Muscle layer of duodenum (tissue), 2 donors: ENCODE measurements around the gene PLS1.
"Not testable (repeated sequence)": the region's sequence is repeated elsewhere in the genome, so short reads cannot be mapped to it uniquely, and the experiment has no call there.

Source experiments
- H3K27ac ChIP-seq: one replicate; pipeline ENCODE4 v1.7.0; 2013; ENCODE audit warnings: mild to moderate bottlenecking, low read length
- H3K27me3 ChIP-seq: one replicate; pipeline ENCODE4 v1.7.0; 2013; ENCODE audit warnings: low read depth, mild to moderate bottlenecking, control low read depth, low read length
- H3K36me3 ChIP-seq, 2 donors: one replicate each; pipeline ENCODE4 v1.7.0; 2013; ENCODE audit warnings: low read length in 2 of 2, control low read depth in 1 of 2, mild to moderate bottlenecking in 1 of 2; ENCODE audit not compliant: insufficient read depth in 2 of 2, control insufficient read depth in 1 of 2
- H3K4me1 ChIP-seq, 2 donors: one replicate each; pipeline ENCODE4 v1.7.0; 2013; ENCODE audit warnings: low read length in 2 of 2, mild to moderate bottlenecking in 2 of 2, control low read depth in 1 of 2, moderate library complexity in 1 of 2; ENCODE audit not compliant: insufficient read depth in 2 of 2, control insufficient read depth in 1 of 2
- H3K4me3 ChIP-seq, 2 donors: one replicate each; pipeline ENCODE4 v1.7.0; 2013; ENCODE audit warnings: low read length in 2 of 2, low read depth in 1 of 2, mild to moderate bottlenecking in 1 of 2
- H3K9me3 ChIP-seq, 2 donors: one replicate each; pipeline ENCODE4 v1.7.0; 2013; ENCODE audit warnings: low read length in 2 of 2, control low read depth in 1 of 2, mild to moderate bottlenecking in 1 of 2; ENCODE audit not compliant: control insufficient read depth in 1 of 2
- donor health status: healthy.

The PLS1 gene

GRCh38 chr3:142595951-142596725, at the start of gene PLS1:
Gene PLS1 (plus strand): TSS chr3:142596393. CDS start chr3:142664238, 67,845 bp downstream.
- Histone ChIP-seq H3K4me1 (peaks cover 0 to 7% of the 10 kb centered on the region in 2 donors), H3K9me3 (no peaks in the 10 kb centered on the region), H3K36me3 (no peaks in the 10 kb centered on the region), H3K27me3 (no peaks in the 10 kb centered on the region), H3K27ac (peak within 1 kb of the TSS; percentile 70), H3K4me3 (peak within 1 kb of the TSS; percentile 75 to 97)

DNA sequence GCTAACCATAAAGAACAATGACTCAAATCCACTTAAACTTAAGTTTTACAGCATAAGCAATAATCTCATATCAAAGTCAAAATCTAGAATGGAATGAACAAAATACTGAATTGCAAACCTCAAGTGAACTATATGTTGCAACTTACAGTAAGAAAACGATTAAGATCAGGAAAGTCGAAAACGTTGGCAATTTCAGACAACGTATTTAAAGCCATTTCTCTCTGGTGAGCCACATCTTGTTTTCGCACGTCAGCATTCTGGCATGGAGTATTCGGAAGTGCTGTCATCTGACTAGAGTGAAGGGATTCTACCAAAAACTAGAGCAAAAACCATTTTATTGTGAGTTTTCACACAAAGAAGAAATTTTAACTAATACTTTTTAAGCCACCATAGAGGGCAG, 46.2 kb upstream of the PLS1 start:
- Histone ChIP-seq H3K4me1 (no peaks in the 10 kb centered on the region), H3K36me3 (peaks cover 38 to 70% of the 10 kb centered on the region in 2 donors), H3K27me3 (no peaks in the 10 kb centered on the region), H3K27ac (no peak overlapping the region), H3K4me3 (no peak overlapping the region), H3K9me3 (no peaks in the 10 kb centered on the region)

GRCh38 chr3:142552579-142552978, 43.6 kb upstream of the PLS1 start:
- H3K4me1 ChIP-seq, H3K27me3 ChIP-seq, H3K9me3 ChIP-seq, H3K4me3 ChIP-seq, H3K27ac ChIP-seq: not testable (repeated sequence)
- peaks cover 41 to 61% of the 10 kb centered on the region in 2 donors for H3K36me3 ChIP-seq

DNA sequence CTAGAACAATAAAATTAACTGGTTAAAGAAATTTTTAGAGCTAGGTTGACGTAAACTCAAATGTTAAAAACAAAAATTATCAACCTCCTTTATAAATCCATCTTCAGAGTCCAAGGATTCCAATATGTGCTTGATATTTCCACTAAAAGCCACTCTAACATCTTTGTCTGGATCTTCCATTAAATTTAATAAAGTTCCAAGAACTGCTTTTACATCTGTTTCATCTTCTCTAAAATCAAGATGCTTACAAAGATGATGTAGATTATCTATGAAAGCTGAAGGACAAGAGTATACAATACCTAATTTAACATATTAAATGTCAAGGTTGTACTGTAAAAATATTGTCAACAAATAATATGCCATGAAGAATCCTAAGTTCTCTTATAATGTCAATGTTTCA, 42.5 kb upstream of the PLS1 start:
- no peak overlapping the region for H3K4me3 ChIP-seq
- H3K27me3 ChIP-seq: no peaks in the 10 kb centered on the region
- peaks cover 38 to 53% of the 10 kb centered on the region in 2 donors for H3K36me3 ChIP-seq
- no peak overlapping the region for H3K27ac ChIP-seq
- no peaks in the 10 kb centered on the region for H3K9me3 ChIP-seq
- no peaks in the 10 kb centered on the region for H3K4me1 ChIP-seq

- Histone ChIP-seq H3K27me3 (no peaks in the 10 kb centered on the region), H3K27ac (no peak overlapping the region), H3K36me3 (peaks cover 24 to 38% of the 10 kb centered on the region in 2 donors), H3K9me3 (no peaks in the 10 kb centered on the region), H3K4me3 (no peak overlapping the region), H3K4me1 (no peaks in the 10 kb centered on the region)
Measured at GRCh38 chr3:142560118-142560517, 36.1 kb upstream of the PLS1 start.

DNA sequence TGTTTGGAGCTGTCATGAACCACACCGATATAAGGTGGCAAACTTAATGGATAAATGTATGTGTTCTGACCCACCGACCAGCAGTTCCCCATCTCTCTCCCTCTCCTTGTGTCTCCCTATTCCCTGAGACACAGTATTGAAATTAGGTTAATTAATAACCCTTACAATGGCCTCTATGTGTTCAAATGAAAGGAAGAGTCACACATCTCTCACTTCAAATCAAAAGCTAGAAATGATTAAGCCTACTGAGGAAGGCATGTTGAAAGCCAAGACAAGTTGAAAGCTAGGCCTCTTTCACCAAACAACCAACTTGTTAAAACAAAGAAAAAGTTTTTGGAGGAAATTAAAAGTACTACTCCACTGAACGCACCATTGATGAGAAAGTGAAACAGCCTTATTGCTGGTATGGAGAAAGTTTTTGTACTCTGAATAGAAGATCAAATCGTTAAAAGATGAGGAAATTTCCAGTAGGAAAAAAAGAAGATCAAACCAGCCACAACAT, 32.6 kb upstream of the PLS1 start:
- Histone ChIP-seq H3K4me1 (no peaks in the 10 kb centered on the region), H3K36me3 (peaks cover 12 to 27% of the 10 kb centered on the region in 2 donors), H3K27me3 (no peaks in the 10 kb centered on the region), H3K27ac (no peak overlapping the region), H3K4me3 (no peak overlapping the region), H3K9me3 (no peaks in the 10 kb centered on the region)

DNA sequence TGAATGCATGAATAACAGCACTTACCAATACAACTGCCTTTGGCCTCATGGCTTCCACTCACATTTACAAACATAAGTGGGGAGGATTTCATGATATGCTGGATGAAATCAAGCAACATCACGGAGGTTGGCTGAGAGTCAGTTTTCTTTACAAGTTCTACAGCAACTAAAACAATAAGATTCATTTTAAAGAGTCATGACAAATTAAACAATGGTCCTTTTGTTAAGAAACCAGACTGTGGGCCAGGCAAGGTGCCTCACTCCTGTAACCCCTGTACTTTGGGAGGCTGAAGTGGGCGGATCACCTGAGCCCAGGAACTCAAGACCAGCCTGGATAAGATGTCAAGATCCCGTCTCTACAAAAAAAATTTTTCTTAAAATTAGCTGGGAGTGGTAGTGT, 30.1 kb upstream of the PLS1 start:
- Histone ChIP-seq H3K9me3 (no peaks in the 10 kb centered on the region), H3K27me3 (no peaks in the 10 kb centered on the region), H3K4me1 (no peaks in the 10 kb centered on the region), H3K27ac (no peak overlapping the region), H3K36me3 (peaks cover 4 to 24% of the 10 kb centered on the region in 2 donors), H3K4me3 (no peak overlapping the region)

- no peaks in the 10 kb centered on the region for H3K27me3 ChIP-seq
- no peak overlapping the region for H3K27ac ChIP-seq
- H3K4me1 ChIP-seq: no peaks in the 10 kb centered on the region
- H3K9me3 ChIP-seq: no peaks in the 10 kb centered on the region
- H3K4me3 ChIP-seq: no peak overlapping the region
- peaks cover 4 to 14% of the 10 kb centered on the region in 2 donors for H3K36me3 ChIP-seq
Measured at GRCh38 chr3:142568393-142569017, 27.7 kb upstream of the PLS1 start.

DNA sequence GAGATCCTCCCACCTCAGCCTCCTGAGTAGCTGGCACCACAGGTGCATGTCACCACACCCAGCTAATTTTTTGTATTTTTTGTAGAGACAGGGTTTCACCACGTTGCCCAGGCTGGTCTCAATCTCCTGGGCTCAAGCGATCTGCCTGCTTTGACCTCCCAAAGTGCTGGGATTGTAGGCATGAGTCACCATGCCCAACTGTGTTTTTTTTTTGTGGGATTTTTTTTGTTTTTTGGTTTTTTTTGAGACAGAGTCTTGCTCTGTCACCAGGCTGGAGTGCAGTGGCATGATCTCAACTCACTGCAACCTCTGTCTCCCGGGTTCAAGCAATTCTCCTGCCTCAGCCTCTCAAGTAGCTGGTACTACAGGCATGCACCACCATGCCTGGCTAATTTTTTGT, 26.8 kb upstream of the PLS1 start:
- H3K4me1 ChIP-seq, H3K36me3 ChIP-seq, H3K4me3 ChIP-seq, H3K27ac ChIP-seq, H3K27me3 ChIP-seq, H3K9me3 ChIP-seq: not testable (repeated sequence)

GRCh38 chr3:142574223-142574622, 22.0 kb upstream of the PLS1 start:
- H3K9me3 ChIP-seq, H3K27ac ChIP-seq, H3K4me3 ChIP-seq, H3K36me3 ChIP-seq, H3K27me3 ChIP-seq: not testable (repeated sequence)
- peaks cover 7 to 17% of the 10 kb centered on the region in 2 donors for H3K4me1 ChIP-seq

- peaks cover 7 to 21% of the 10 kb centered on the region in 2 donors for H3K4me1 ChIP-seq
- H3K9me3 ChIP-seq: no peaks in the 10 kb centered on the region
- no peak overlapping the region for H3K4me3 ChIP-seq
- H3K27me3 ChIP-seq: no peaks in the 10 kb centered on the region
- no peak overlapping the region for H3K27ac ChIP-seq
- H3K36me3 ChIP-seq: peaks cover 0 to 8% of the 10 kb centered on the region in 2 donors
Measured at GRCh38 chr3:142574665-142575064, 21.5 kb upstream of the PLS1 start.
